Activated naive CD4-positive, alpha-beta T cell treated with anti-CD3 and anti-CD28 coated beads, Interleukin-2, amount 50 U/mL, for 72 hours (primary cell): ENCODE measurements around the gene APC2. TPM values are rescaled to one million over a fixed set of nuclear protein-coding genes. Genes with fewer than 3 reads are reported as not detected.
A peak's percentile ranks its signal among the peaks of the same experiment; 100 is the strongest.
"Not testable (repeated sequence)": the region's sequence is repeated elsewhere in the genome, so short reads cannot be mapped to it uniquely, and the experiment has no call there.

Experiments
- ATAC-seq, 2 donors: fragments of 150-1000 bp; cut with Tn5 transposase; 2 replicates each; pipeline ENCODE4 v1.10.0; 2021; ENCODE audit warnings: mild to moderate bottlenecking in 2 of 2, moderate library complexity in 2 of 2
- DNase-seq, 2 donors: peaks; one replicate each; pipeline ENCODE4 v3.0.0; 2021 to 2022; ENCODE audit warnings: low spot score in 2 of 2
- H3K27ac Mint-ChIP-seq, 2 donors: one replicate each; pipeline ENCODE4 v1.8.0; 2022; ENCODE audit warnings: mild to moderate bottlenecking in 2 of 2, mixed read lengths in 2 of 2
- H3K36me3 Mint-ChIP-seq, 2 donors: one replicate each; pipeline ENCODE4 v1.8.0; 2022; ENCODE audit warnings: mixed read lengths in 2 of 2
- H3K9me3 Mint-ChIP-seq, 2 donors: one replicate each; pipeline ENCODE4 v1.8.0; 2022; ENCODE audit warnings: mixed read lengths in 2 of 2
- total RNA-seq, 2 donors: library from RNA; stranded (reverse); gene quantifications; one replicate each; pipeline ENCODE4 v1.2.3, GENCODE V29; 2022

APC2 gene
- total RNA-seq, 2 donors from 2014 or later, result 0.09 to 0.14 TPM

GRCh38 chr19:1474011-1474764 lies 24.3 kb downstream of the APC2 start:
- DNase-seq (no peak), ATAC-seq (no peak)
- H3K9me3 Mint-ChIP-seq, result no peaks in the 10 kb centered on the region
- no peak overlapping the region for H3K27ac Mint-ChIP-seq
- peaks cover 5% of the 10 kb centered on the region in 2 donors for H3K36me3 Mint-ChIP-seq

- Mint-ChIP-seq H3K27ac (no peak overlapping the region), H3K9me3 (no peaks in the 10 kb centered on the region), H3K36me3 (peaks cover 6% of the 10 kb centered on the region in 2 donors)
- ATAC-seq (no peak), DNase-seq (no peak)
These were observed 24.9 kb downstream of the APC2 start for GRCh38 chr19:1474765-1475351.

GRCh38 chr19:1475751-1476437 lies 26.0 kb downstream of the APC2 start:
- ATAC-seq, result no peak
- H3K36me3 Mint-ChIP-seq, result peaks cover 6% of the 10 kb centered on the region in 2 donors
- no peaks in the 10 kb centered on the region for H3K9me3 Mint-ChIP-seq
- no peak for DNase-seq
- no peak overlapping the region for H3K27ac Mint-ChIP-seq

GRCh38 chr19:1477056-1477455 lies 27.1 kb downstream of the APC2 start:
- H3K9me3 Mint-ChIP-seq, DNase-seq, ATAC-seq, H3K36me3 Mint-ChIP-seq: not testable (repeated sequence)
- H3K27ac Mint-ChIP-seq, result peak overlapping the region in 1 of 2 donors; percentile 62

DNA sequence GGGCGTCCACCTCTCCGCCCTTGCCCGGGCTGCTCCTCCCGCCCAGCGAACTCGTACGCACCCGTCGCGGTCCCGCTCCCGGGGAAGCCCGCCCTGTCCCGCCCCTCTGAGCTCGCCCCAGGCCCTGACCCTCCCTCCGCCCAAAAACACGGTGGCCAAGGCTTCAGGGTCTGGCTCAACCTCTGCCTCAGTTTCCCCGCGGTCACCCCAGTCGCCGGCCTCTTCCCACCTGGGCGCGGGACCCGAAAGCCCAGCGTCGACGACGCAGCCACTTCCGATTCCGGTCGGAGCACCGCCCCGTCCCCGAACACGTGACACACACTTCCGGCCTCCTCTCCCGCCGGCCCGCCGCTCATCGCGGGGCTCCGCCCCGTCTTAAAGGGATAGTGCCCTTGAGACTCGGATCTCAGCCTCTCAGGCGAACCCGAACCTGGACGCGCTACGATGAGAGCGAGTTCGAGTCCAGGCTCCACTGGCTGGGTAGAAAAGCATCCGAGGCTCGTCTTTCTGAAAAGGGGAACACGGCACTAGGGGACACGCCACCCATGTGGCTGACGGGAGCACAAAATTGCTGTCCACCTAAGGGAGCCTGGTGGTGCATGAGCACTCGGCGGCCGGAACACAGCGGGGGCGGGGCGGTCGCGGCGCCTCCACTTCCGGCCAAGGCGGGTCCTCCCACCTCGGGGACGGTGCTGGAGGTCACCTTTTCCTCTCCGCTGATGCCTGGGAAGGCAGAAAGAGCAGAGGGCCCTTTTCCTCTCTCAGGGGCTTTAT lies 29.2 kb downstream of the APC2 start, which contains the start of gene C19orf25:
C19orf25 (minus strand) TSS at position 282 of the 774 bp plus-strand sequence. CDS start 312 bp downstream, outside the sequence.
- Mint-ChIP-seq H3K9me3 (no peaks in the 10 kb centered on the region), H3K36me3 (peaks cover 6% of the 10 kb centered on the region in 2 donors), H3K27ac (peak within 1 kb of the TSS; percentile 86 to 96)
- peak; percentile 98 to 99 for ATAC-seq
- DNase-seq, result peak; percentile 92 to 94

DNA sequence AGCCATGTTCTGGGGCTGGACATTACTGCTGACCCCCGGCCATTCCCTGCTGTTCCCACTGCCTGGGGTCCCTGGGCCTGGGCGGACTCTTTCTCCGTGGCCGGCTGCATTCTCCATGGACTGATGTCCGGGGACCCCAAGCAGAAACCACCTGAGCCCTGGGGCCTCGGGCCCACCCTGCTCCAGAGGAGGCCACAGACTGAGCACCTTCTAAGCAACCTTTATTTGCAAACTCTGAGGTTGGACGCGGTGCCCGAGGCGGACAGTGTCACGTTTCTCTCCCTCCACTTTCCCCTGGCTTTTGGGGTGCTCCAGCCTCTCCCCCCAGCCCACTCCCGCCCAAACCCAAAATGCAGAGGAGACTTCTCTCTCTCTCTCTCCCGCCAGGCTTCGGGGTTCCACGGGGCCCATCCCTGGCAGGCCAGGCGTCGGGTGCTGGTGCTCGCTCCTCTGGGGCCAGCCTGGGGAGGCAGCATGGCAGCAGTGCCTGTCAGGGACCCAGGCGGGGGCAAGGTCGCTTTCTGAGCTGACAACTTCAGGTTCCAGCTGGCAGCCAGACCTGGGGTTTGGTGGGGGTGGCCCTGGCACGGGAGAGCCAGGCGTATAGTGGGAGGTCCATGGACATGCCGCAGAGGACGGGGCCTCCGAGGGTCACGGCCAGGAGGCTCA lies 31.4 kb downstream of the APC2 start:
- no peak for DNase-seq
- peaks cover 6% of the 10 kb centered on the region in 2 donors for H3K36me3 Mint-ChIP-seq

GRCh38 chr19:1481893-1482360 lies 32.0 kb downstream of the APC2 start:
- DNase-seq, result no peak
- H3K36me3 Mint-ChIP-seq, result peaks cover 6% of the 10 kb centered on the region in 2 donors
- no peak overlapping the region for H3K27ac Mint-ChIP-seq
- no peak for ATAC-seq
- no peaks in the 10 kb centered on the region for H3K9me3 Mint-ChIP-seq

More for the DNA sequence above, 31.4 kb downstream of the APC2 start:
- Mint-ChIP-seq H3K27ac (no peak overlapping the region), H3K9me3 (no peaks in the 10 kb centered on the region)
- ATAC-seq, result no peak

- no peak for DNase-seq
- Mint-ChIP-seq H3K9me3 (no peaks in the 10 kb centered on the region), H3K36me3 (peaks cover 6% of the 10 kb centered on the region in 2 donors), H3K27ac (no peak overlapping the region)
- no peak for ATAC-seq
These were observed 32.6 kb downstream of the APC2 start for GRCh38 chr19:1482361-1483130.

DNA sequence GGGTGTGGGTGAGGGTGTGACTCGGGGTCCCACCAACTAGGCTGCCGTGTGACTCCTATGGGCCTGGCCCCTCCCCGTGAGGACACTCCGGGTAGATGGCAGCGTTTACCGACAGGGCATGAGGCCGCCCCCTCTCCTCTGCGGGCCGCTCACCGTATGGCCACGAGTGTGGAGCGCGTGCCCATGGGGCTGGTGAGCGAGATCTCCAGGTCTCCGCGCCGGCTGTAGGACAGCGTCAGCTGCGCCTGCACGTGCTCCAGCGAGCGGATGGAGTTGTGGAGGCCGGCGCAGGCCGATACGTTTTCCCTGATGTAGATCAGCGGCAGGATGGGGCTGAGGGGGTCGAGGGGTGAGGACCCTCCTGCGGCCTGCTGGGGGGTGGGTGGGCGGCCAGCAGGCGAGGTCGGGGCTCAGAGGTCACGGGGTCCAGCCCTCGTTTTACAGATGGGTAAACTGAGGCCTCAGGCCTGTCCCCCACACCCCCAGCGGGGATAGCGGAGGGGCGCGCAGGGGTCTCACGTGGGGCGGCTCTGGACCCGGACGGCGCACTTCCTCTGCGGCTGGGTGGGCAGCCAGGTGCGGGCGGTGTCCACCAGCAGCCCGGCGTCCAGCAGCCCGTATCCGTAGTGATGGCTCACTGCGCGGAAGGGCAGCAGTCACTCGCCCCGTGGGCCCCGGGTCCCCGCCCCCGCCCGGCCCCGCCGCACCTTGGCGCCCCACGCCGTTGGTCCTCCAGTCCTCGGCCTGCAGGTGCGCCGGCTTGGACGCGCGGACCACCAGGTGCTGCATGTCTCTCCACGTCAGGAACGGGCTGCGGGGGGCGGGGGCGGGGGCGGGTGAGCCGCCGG lies 33.4 kb downstream of the APC2 start:
- no peak overlapping the region for H3K27ac Mint-ChIP-seq
- no peak for DNase-seq
- H3K9me3 Mint-ChIP-seq, result no peaks in the 10 kb centered on the region
- ATAC-seq, result no peak
- peaks cover 6% of the 10 kb centered on the region in 2 donors for H3K36me3 Mint-ChIP-seq

- no peak for ATAC-seq
- Mint-ChIP-seq H3K36me3 (peaks cover 3% of the 10 kb centered on the region in 2 donors), H3K27ac (no peak overlapping the region)
These were observed 34.1 kb downstream of the APC2 start for GRCh38 chr19:1483979-1484428.

GRCh38 chr19:1486720-1487575 lies 37.0 kb downstream of the APC2 start:
- no peak for DNase-seq
- ATAC-seq, result no peak
- H3K27ac Mint-ChIP-seq, result no peak overlapping the region
- H3K9me3 Mint-ChIP-seq, result no peaks in the 10 kb centered on the region
- no peaks in the 10 kb centered on the region for H3K36me3 Mint-ChIP-seq

More at GRCh38 chr19:1483979-1484428, 34.1 kb downstream of the APC2 start:
- no peak for DNase-seq
- H3K9me3 Mint-ChIP-seq, result no peaks in the 10 kb centered on the region

DNA sequence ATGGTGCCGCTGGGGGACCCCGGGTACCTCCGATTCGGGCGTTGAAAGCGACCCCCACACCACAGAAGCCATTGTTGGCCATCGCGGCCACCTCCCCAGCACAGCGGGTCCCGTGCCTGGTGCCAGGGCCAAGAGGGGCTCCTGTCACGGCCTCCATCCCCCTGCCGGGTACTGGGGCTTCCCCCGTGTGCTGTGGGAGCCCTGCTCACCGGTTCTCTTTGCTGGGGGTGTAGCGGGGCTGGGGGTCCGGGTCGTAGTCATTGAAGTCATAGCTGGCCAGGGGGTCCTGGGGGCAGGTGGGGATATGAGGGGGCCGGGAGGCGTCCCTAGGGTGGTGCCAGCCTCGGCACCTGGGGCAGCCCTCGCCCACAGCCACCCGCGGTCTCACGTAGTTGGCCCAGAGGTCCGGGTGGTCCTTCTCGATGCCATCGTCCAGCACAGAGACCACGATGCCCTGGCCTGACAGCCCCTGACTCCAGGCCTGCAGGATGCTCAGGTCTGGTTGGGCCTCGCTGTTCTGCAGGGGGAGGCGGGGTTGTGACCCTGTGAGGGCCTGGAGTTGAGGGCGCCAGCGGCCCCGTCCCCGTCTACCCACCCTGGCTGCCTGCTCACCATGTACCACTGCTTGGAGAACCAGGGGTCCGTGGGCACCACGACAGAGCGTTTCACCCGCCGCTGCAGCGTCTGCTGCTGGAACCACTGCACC lies 37.8 kb downstream of the APC2 start:
- H3K9me3 Mint-ChIP-seq, result no peaks in the 10 kb centered on the region
- ATAC-seq (no peak), DNase-seq (no peak)
- no peaks in the 10 kb centered on the region for H3K36me3 Mint-ChIP-seq
- H3K27ac Mint-ChIP-seq, result no peak overlapping the region

DNA sequence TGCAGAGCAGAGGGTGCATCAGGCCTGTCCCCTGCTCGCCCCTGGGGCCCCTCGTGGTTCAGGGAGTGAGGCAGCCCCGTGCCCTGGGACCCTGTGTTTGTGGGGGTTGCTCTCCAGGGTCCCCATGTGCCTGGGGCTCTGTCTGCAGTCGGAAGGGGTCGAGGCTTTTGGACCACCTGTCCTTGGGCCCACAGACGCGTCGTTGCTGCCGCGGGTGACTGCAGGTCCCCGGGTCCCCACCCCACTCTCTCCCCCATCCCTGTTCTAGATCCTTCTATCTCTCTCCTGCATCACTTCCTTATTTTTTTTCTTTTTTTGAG lies 38.3 kb downstream of the APC2 start:
- DNase-seq (no peak), ATAC-seq (no peak)
- Mint-ChIP-seq H3K27ac (no peak overlapping the region), H3K9me3 (no peaks in the 10 kb centered on the region), H3K36me3 (no peaks in the 10 kb centered on the region)
